Upper lobe of right lung (tissue), 1 donor: ENCODE measurements around the gene NCK2. TPM values are rescaled to one million over a fixed set of nuclear protein-coding genes. Genes with fewer than 3 reads are reported as not detected.

ENCODE experiments used
- ATAC-seq: fragments of 200-7000 bp; cut with Tn5 transposase; one replicate; pipeline ENCODE4 v1.9.1; 2020; ENCODE audit warnings: mild to moderate bottlenecking, moderate library complexity
- DNase-seq: peaks from one replicate; pipeline ENCODE4 v3.0.0-alpha.2; 2020
- H3K27ac ChIP-seq: fragments of 200-600 bp; one replicate; pipeline ENCODE4 v1.8.0; 2022
- H3K27me3 ChIP-seq: fragments of 200-600 bp; one replicate; pipeline ENCODE4 v1.8.0; 2022; ENCODE audit warnings: mild to moderate bottlenecking
- H3K36me3 ChIP-seq: fragments of 200-600 bp; one replicate; pipeline ENCODE4 v1.8.0; 2022
- H3K4me1 ChIP-seq: fragments of 200-600 bp; one replicate; pipeline ENCODE4 v1.8.0; 2022
- H3K4me3 ChIP-seq: fragments of 200-600 bp; one replicate; pipeline ENCODE4 v1.8.0; 2022; ENCODE audit warnings: mild to moderate bottlenecking
- H3K9me3 ChIP-seq: fragments of 200-600 bp; one replicate; pipeline ENCODE4 v1.8.0; 2022
- intact Hi-C: fragments of 100-400 bp; cut with DNase I; formaldehyde crosslinking; loops from one replicate; pipeline ENCODE4 v1.11.0; 2022
- total RNA-seq: library from RNA; stranded (reverse); fragmentation: NEBNext Ultra II Directional; extraction: Animal tissue kit (Norgen Biotek cat#: 25700); gene quantifications from one replicate; pipeline ENCODE4 v1.2.1, GENCODE V29; 2021
- TF ChIP-seq, protein P1 (sequence below): fragments of 200-600 bp; IDR thresholded peaks from one replicate; pipeline ENCODE4 v1.8.0; 2022; ENCODE audit warnings: antibody characterized with exemption
- donor health status: DM: no; HTN: yes; CAD: no; lungs with severe emphysema.

The NCK2 gene
- total RNA-seq, 1 donor from 2014 or later = 49.7 TPM

GRCh38 chr2:105885456-105885855 lies 140.7 kb downstream of the NCK2 start:
- ATAC-seq = no peak
- DNase-seq = no peak
- Histone ChIP-seq H3K9me3 (no peaks in the 10 kb centered on the region), H3K27ac (no peak overlapping the region), H3K36me3 (peaks cover 7% of the 10 kb centered on the region), H3K4me3 (no peak overlapping the region), H3K27me3 (no peaks in the 10 kb centered on the region), H3K4me1 (peaks cover 31% of the 10 kb centered on the region)
- TF ChIP-seq, protein P1, sequence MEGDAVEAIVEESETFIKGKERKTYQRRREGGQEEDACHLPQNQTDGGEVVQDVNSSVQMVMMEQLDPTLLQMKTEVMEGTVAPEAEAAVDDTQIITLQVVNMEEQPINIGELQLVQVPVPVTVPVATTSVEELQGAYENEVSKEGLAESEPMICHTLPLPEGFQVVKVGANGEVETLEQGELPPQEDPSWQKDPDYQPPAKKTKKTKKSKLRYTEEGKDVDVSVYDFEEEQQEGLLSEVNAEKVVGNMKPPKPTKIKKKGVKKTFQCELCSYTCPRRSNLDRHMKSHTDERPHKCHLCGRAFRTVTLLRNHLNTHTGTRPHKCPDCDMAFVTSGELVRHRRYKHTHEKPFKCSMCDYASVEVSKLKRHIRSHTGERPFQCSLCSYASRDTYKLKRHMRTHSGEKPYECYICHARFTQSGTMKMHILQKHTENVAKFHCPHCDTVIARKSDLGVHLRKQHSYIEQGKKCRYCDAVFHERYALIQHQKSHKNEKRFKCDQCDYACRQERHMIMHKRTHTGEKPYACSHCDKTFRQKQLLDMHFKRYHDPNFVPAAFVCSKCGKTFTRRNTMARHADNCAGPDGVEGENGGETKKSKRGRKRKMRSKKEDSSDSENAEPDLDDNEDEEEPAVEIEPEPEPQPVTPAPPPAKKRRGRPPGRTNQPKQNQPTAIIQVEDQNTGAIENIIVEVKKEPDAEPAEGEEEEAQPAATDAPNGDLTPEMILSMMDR = no peak
- intact Hi-C loops = no loop called here

GRCh38 chr2:105886029-105886454 lies 141.3 kb downstream of the NCK2 start:
- Histone ChIP-seq H3K4me1 (peaks cover 31% of the 10 kb centered on the region), H3K4me3 (no peak overlapping the region), H3K36me3 (peaks cover 7% of the 10 kb centered on the region), H3K27ac (no peak overlapping the region), H3K9me3 (no peaks in the 10 kb centered on the region), H3K27me3 (no peaks in the 10 kb centered on the region)
- DNase-seq = no peak
- no peak for ATAC-seq
- intact Hi-C loops = no loop called here
- TF ChIP-seq, protein P1 = no peak

DNA sequence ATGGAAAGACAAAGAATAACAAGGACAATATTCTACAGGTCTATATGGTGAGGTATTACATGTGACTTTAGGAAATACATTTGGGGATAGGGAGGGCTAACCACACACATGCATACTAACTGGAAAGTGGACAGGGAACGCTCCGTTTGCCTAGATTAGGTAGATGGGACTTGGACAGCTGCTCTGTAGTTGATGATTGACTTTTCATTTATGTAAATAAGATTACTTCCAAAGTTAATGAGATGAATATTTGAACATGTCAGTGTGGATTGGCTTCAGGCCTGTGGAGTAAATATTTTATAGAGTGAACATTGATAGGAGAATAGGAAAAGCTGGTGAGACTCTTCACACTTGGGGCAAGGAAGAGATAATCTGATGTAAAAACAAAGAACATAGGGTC lies 142.0 kb downstream of the NCK2 start:
- H3K36me3 ChIP-seq = peaks cover 5% of the 10 kb centered on the region
- intact Hi-C loops = no loop called here
- peaks cover 31% of the 10 kb centered on the region for H3K4me1 ChIP-seq
- DNase-seq (no peak), ATAC-seq (no peak)
- H3K4me3 ChIP-seq = no peak overlapping the region
- H3K9me3 ChIP-seq = no peaks in the 10 kb centered on the region
- H3K27me3 ChIP-seq = no peaks in the 10 kb centered on the region
- no peak overlapping the region for H3K27ac ChIP-seq
- TF ChIP-seq, protein P1 = no peak

GRCh38 chr2:105887256-105887655 lies 142.5 kb downstream of the NCK2 start:
- intact Hi-C loops = no loop called here
- ATAC-seq (no peak), DNase-seq (no peak)
- Histone ChIP-seq H3K27me3 (no peaks in the 10 kb centered on the region), H3K36me3 (no peaks in the 10 kb centered on the region), H3K4me3 (no peak overlapping the region), H3K4me1 (peaks cover 31% of the 10 kb centered on the region), H3K27ac (no peak overlapping the region), H3K9me3 (no peaks in the 10 kb centered on the region)
- TF ChIP-seq, protein P1 = no peak

DNA sequence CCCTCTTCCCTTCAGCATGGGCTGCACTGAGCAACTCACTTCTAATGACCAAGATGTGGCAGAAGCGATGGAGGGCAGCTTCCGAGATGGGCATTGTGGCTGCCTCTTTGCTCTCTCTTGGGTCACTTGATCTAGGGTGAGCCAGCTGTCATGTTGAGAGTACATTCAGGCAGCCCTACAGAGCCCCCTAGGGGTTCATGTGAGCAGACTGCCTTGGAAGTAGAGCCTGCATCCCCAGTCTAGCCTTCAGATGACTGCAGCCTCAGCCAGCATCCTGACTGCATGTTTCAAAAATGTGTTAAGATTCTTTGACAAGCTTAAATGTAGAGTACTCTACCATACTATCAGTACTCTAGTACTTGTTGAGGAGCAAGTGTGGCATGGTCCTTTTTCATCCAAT lies 143.9 kb downstream of the NCK2 start:
- no peaks in the 10 kb centered on the region for H3K27me3 ChIP-seq
- no peak overlapping the region for H3K27ac ChIP-seq
- TF ChIP-seq, protein P1 = peak; percentile 24
- DNase-seq = no peak
- intact Hi-C loops = no loop called here
- peaks cover 5% of the 10 kb centered on the region for H3K36me3 ChIP-seq
- H3K9me3 ChIP-seq = no peaks in the 10 kb centered on the region
- H3K4me3 ChIP-seq = no peak overlapping the region
- peaks cover 31% of the 10 kb centered on the region for H3K4me1 ChIP-seq
- peak; percentile 68 for ATAC-seq

DNA sequence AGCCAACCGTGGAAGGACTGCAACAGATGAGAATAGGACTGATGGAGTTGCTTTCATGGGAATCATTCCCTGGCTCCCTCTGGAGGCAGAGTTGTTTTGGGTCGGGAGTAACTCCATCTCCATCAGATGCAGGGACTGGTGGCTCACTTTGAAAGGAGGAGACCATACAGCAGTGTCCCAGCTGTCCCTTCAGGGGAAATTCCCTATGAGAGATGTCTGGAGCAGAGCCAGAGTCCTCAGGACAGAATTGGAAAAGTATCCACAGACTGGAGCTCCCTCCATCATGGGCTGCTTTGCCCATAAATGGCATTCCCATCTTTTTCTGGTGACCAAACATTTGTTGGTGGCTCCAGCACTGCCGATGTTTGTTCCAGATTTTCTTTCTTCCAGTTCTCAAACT lies 144.3 kb downstream of the NCK2 start:
- H3K27me3 ChIP-seq = no peaks in the 10 kb centered on the region
- H3K27ac ChIP-seq = no peak overlapping the region
- TF ChIP-seq, protein P1 = no peak
- intact Hi-C loops = no loop called here
- no peaks in the 10 kb centered on the region for H3K9me3 ChIP-seq
- peaks cover 31% of the 10 kb centered on the region for H3K4me1 ChIP-seq
- peaks cover 6% of the 10 kb centered on the region for H3K36me3 ChIP-seq
- no peak for ATAC-seq
- no peak overlapping the region for H3K4me3 ChIP-seq
- no peak for DNase-seq
